Measurements from ENCODE around the gene FEZ2. TPM values are rescaled to one million over a fixed set of nuclear protein-coding genes. Genes with fewer than 3 reads are reported as not detected.

The FEZ2 gene
- total RNA-seq, 1 experiment from 2014 or later = 57.5 TPM

GRCh38 chr2:36577884-36578283 is 20.1 kb downstream of the FEZ2 start:
- H3K9me3 ChIP-seq (ENCODE audit: low read depth, low read length, poor library complexity, severe bottlenecking) = no peaks in the 10 kb centered on the region
- intact Hi-C loops (cut with micrococcal nuclease; ENCODE audit: unreplicated experiment) = no loop called here
- ChIA-PET POLR2A (ENCODE audit: low non-redundant PET) (no interaction called here), CTCF (no interaction called here)
- H3K27me3 ChIP-seq (replicated peaks; ENCODE audit: insufficient read depth, low read depth, low read length, poor library complexity) = no peaks in the 10 kb centered on the region
- no peak overlapping the region for H3K4me3 ChIP-seq (ENCODE audit: low read depth, low read length, poor library complexity, severe bottlenecking)
- no peak overlapping the region for H3K27ac ChIP-seq (ENCODE audit: low read depth, low read length, poor library complexity, severe bottlenecking)
- TF ChIP-seq, protein P1, sequence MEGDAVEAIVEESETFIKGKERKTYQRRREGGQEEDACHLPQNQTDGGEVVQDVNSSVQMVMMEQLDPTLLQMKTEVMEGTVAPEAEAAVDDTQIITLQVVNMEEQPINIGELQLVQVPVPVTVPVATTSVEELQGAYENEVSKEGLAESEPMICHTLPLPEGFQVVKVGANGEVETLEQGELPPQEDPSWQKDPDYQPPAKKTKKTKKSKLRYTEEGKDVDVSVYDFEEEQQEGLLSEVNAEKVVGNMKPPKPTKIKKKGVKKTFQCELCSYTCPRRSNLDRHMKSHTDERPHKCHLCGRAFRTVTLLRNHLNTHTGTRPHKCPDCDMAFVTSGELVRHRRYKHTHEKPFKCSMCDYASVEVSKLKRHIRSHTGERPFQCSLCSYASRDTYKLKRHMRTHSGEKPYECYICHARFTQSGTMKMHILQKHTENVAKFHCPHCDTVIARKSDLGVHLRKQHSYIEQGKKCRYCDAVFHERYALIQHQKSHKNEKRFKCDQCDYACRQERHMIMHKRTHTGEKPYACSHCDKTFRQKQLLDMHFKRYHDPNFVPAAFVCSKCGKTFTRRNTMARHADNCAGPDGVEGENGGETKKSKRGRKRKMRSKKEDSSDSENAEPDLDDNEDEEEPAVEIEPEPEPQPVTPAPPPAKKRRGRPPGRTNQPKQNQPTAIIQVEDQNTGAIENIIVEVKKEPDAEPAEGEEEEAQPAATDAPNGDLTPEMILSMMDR (conservative IDR thresholded peaks at IDR 0.05; ENCODE audit: low read depth, low read length) = no peak
- TF ChIP-seq EZH2 (IDR thresholded peaks at IDR 0.05; ENCODE audit: borderline replicate concordance, low read depth, low read length, poor library complexity, severe bottlenecking) = no peak
- H3K36me3 ChIP-seq (ENCODE audit: insufficient read depth, low read length, poor library complexity, severe bottlenecking) = peaks cover 35% of the 10 kb centered on the region
- no peak for DNase-seq (ENCODE audit: low spot score)
- BruUV-seq (replicated peaks) = no TSS peak
- peaks cover 9% of the 10 kb centered on the region for H3K4me1 ChIP-seq (ENCODE audit: insufficient read depth, low read length, poor library complexity, severe bottlenecking)

GRCh38 chr2:36574560-36574959 is 23.4 kb downstream of the FEZ2 start:
- H3K9me3 ChIP-seq (ENCODE audit: low read depth, low read length, poor library complexity, severe bottlenecking) = no peaks in the 10 kb centered on the region
- H3K4me3 ChIP-seq (ENCODE audit: low read depth, low read length, poor library complexity, severe bottlenecking) = no peak overlapping the region
- no TSS peak for BruUV-seq (replicated peaks)
- H3K27ac ChIP-seq (ENCODE audit: low read depth, low read length, poor library complexity, severe bottlenecking) = no peak overlapping the region
- no peak for TF ChIP-seq EZH2 (IDR thresholded peaks at IDR 0.05; ENCODE audit: borderline replicate concordance, low read depth, low read length, poor library complexity, severe bottlenecking)
- TF ChIP-seq, protein P1 (conservative IDR thresholded peaks at IDR 0.05; ENCODE audit: low read depth, low read length) = no peak
- H3K27me3 ChIP-seq (replicated peaks; ENCODE audit: insufficient read depth, low read depth, low read length, poor library complexity) = no peaks in the 10 kb centered on the region
- H3K36me3 ChIP-seq (ENCODE audit: insufficient read depth, low read length, poor library complexity, severe bottlenecking) = peaks cover 14% of the 10 kb centered on the region
- CTCF ChIA-PET = no interaction called here
- intact Hi-C loops (cut with micrococcal nuclease; ENCODE audit: unreplicated experiment) = no loop called here
- H3K4me1 ChIP-seq (ENCODE audit: insufficient read depth, low read length, poor library complexity, severe bottlenecking) = peaks cover 12% of the 10 kb centered on the region
- POLR2A ChIA-PET (ENCODE audit: low non-redundant PET) = no interaction called here
- DNase-seq (ENCODE audit: low spot score) = no peak

DNA sequence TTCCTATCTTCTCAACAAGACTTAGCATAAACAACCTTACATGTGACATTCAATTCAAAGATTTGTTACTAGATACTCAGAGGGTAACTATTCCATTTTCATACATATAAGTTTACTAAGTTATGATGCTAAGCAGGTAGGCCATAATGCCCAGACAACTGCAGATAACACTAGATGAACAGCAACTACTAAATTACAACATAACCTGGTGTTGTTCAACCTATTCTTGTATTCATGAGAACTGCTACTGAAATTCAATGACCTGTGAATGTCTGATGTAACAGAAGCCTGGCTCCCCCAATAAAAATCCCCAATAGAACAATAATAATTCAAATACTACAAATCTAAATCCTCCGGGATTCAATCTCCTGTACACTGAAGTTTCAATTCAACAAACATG is 24.8 kb downstream of the FEZ2 start:
- Histone ChIP-seq H3K36me3 (ENCODE audit: insufficient read depth, low read length, poor library complexity, severe bottlenecking) (peaks cover 4% of the 10 kb centered on the region), H3K9me3 (ENCODE audit: low read depth, low read length, poor library complexity, severe bottlenecking) (no peaks in the 10 kb centered on the region), H3K4me1 (ENCODE audit: insufficient read depth, low read length, poor library complexity, severe bottlenecking) (peaks cover 16% of the 10 kb centered on the region), H3K4me3 (ENCODE audit: low read depth, low read length, poor library complexity, severe bottlenecking) (no peak overlapping the region), H3K27ac (ENCODE audit: low read depth, low read length, poor library complexity, severe bottlenecking) (no peak overlapping the region), H3K27me3 (replicated peaks; ENCODE audit: insufficient read depth, low read depth, low read length, poor library complexity) (no peaks in the 10 kb centered on the region)
- TF ChIP-seq EZH2 (IDR thresholded peaks at IDR 0.05; ENCODE audit: borderline replicate concordance, low read depth, low read length, poor library complexity, severe bottlenecking) = no peak
- TF ChIP-seq, protein P1 (conservative IDR thresholded peaks at IDR 0.05; ENCODE audit: low read depth, low read length) = no peak
- no TSS peak for BruUV-seq (replicated peaks)
- no peak for DNase-seq (ENCODE audit: low spot score)
- intact Hi-C loops (cut with micrococcal nuclease; ENCODE audit: unreplicated experiment) = no loop called here
- CTCF ChIA-PET = no interaction called here
- POLR2A ChIA-PET (ENCODE audit: low non-redundant PET) = no interaction called here

Data from A673 (cell line).